ENCODE data around the gene IPO11.
"Not testable (repeated sequence)": the region's sequence is repeated elsewhere in the genome, so short reads cannot be mapped to it uniquely, and the experiment has no call there.

IPO11 gene

DNA sequence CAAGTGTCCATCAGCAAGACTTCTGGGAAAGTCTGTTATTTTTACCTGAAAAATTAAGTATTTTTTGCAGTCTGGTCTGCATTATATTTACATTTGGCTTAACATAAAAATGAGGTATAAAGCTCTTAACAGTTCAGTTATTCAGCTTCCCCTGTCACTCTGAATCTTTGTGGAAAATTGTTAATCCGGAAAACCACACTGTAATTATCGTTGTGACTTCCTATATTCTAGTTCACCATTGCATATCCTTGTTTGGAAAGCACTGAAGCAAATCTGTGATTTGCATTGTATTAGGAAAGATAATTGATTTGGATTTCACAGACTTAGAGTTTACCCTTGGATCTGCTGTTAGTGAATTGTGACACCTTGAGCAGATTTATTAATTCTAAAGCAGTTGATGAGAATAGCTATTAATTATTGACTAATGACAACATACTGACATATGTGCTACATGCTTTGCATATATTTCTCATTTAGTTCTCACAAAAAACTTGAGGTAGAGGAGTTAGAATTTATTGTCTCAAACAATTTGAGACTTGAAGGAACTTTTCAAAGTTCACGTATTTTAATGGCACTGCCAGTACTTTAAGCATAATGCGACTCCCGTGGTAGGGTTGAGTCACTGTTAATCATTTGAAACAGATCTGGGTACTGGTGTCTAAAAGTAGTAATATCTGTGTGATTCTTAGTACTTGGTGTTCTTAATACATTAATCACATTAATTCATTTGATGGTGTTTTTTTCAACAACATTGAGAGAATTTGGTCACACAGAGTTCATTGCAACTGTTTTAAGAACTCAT is 94.3 kb downstream of the IPO11 start:
- Histone ChIP-seq H3K27ac (ENCODE audit: low read depth, low read length) (no peak overlapping the region), H3K9ac (ENCODE audit: low read length in 5 of 5) (no peak overlapping the region), H3K36me3 (ENCODE audit: control insufficient read depth in 5 of 5, insufficient read depth in 5 of 5, low read length in 5 of 5) (peaks cover 0 to 32% (median 2%) of the 10 kb centered on the region in 5 donors), H3K4me3 (ENCODE audit: low read depth in 1 of 5, low read length in 5 of 5) (no peak overlapping the region), H3K4me1 (ENCODE audit: control insufficient read depth in 5 of 5, insufficient read depth in 5 of 5, low read length in 5 of 5) (peaks cover 0 to 5% (median 0%) of the 10 kb centered on the region in 5 donors), H3K9me3 (ENCODE audit: control insufficient read depth in 5 of 5, low read length in 5 of 5) (no peaks in the 10 kb centered on the region), H3K27me3 (ENCODE audit: control insufficient read depth in 5 of 5, insufficient read depth in 4 of 5, low read length in 5 of 5) (no peaks in the 10 kb centered on the region)

- not testable (repeated sequence) for H3K27ac ChIP-seq (ENCODE audit: low read depth, low read length); H3K4me3 ChIP-seq (ENCODE audit: low read depth in 1 of 5, low read length in 5 of 5)
- peaks cover 0 to 29% (median 0%) of the 10 kb centered on the region in 5 donors for H3K36me3 ChIP-seq (ENCODE audit: control insufficient read depth in 5 of 5, insufficient read depth in 5 of 5, low read length in 5 of 5)
Measured at GRCh38 chr5:62508760-62509159, 96.2 kb downstream of the IPO11 start.

DNA sequence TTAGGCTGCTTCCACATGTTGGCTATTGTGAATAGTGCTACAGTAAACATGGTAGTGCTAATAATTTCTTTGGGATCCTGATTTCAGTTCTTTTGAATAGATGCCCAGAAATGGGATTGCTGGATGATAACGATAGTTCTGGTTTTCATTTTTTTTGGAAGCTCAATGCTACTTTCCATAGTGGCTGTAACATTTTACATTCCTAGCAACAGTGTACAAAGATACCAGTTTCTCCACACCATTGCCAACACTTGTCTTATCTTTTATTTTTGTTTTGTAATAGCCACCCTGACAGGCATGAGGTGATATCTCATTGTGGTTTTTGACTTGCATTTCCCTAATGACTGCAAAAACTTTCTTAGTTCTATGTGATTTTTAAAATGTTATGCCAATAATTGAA is 97.2 kb downstream of the IPO11 start:
- H3K4me3 ChIP-seq (ENCODE audit: low read depth in 1 of 5, low read length in 5 of 5), result no peak overlapping the region

More at GRCh38 chr5:62508760-62509159, 96.2 kb downstream of the IPO11 start:
- not testable (repeated sequence) for H3K4me1 ChIP-seq (ENCODE audit: control insufficient read depth in 5 of 5, insufficient read depth in 5 of 5, low read length in 5 of 5); H3K9me3 ChIP-seq (ENCODE audit: control insufficient read depth in 5 of 5, low read length in 5 of 5); H3K9ac ChIP-seq (ENCODE audit: low read length in 5 of 5); H3K27me3 ChIP-seq (ENCODE audit: control insufficient read depth in 5 of 5, insufficient read depth in 4 of 5, low read length in 5 of 5)

DNA sequence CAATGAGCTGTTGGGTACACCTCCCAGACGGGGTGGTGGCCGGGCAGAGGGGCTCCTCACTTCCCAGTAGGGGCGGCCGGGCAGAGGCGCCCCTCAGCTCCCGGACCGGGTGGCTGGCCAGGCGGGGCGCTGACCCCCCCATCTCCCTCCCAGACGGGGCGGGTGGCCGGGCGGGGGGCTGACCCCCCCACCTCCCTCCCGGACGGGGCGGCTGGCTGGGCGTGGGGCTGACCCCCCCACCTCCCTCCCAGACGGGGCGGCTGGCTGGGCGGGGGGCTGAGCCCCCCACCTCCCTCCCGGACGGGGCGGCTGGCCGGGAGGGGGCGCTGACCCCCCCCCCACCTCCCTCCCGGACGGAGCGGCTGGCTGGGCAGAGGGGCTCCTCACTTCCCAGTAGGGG is 100.5 kb downstream of the IPO11 start:
- H3K27ac ChIP-seq (ENCODE audit: low read depth, low read length); H3K4me1 ChIP-seq (ENCODE audit: control insufficient read depth in 5 of 5, insufficient read depth in 5 of 5, low read length in 5 of 5); H3K9me3 ChIP-seq (ENCODE audit: control insufficient read depth in 5 of 5, low read length in 5 of 5); H3K9ac ChIP-seq (ENCODE audit: low read length in 5 of 5); H3K36me3 ChIP-seq (ENCODE audit: control insufficient read depth in 5 of 5, insufficient read depth in 5 of 5, low read length in 5 of 5); H3K4me3 ChIP-seq (ENCODE audit: low read depth in 1 of 5, low read length in 5 of 5); H3K27me3 ChIP-seq (ENCODE audit: control insufficient read depth in 5 of 5, insufficient read depth in 4 of 5, low read length in 5 of 5): not testable (repeated sequence)

More for the DNA sequence above, 97.2 kb downstream of the IPO11 start:
- no peaks in the 10 kb centered on the region for H3K27me3 ChIP-seq (ENCODE audit: control insufficient read depth in 5 of 5, insufficient read depth in 4 of 5, low read length in 5 of 5)
- H3K27ac ChIP-seq (ENCODE audit: low read depth, low read length), result no peak overlapping the region
- no peak overlapping the region for H3K9ac ChIP-seq (ENCODE audit: low read length in 5 of 5)
- H3K9me3 ChIP-seq (ENCODE audit: control insufficient read depth in 5 of 5, low read length in 5 of 5), result no peaks in the 10 kb centered on the region
- H3K36me3 ChIP-seq (ENCODE audit: control insufficient read depth in 5 of 5, insufficient read depth in 5 of 5, low read length in 5 of 5), result peaks cover 0 to 28% (median 0%) of the 10 kb centered on the region in 5 donors
- no peaks in the 10 kb centered on the region for H3K4me1 ChIP-seq (ENCODE audit: control insufficient read depth in 5 of 5, insufficient read depth in 5 of 5, low read length in 5 of 5)

DNA sequence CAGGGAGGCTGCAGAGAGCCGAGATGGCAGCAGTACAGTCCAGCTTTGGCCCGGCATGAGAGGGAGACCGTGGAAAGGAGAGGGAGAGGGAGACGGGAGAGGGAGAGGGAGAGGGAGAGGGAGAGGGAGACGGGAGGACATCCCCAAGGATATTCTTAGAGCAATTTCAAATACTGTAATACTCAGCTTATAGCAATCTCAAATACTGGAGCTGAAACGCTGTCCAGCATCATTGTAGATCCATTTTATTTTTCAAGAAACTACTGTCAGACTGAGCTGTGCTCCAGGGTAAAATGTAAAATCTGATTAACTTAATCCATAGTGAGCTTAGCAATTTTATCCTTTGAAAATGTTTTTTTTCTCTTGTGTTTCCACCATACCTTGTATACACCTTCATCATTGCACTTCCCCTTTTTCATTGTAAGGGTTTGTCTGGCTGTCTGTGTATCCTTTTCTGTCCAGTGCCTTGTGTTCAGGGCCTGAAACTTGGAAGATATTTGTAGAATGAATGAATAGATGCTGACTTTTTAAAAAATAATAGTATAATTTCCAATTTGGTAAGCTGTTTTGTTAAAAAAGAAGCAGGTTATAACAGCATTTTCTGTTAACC is 102.1 kb downstream of the IPO11 start:
- no peaks in the 10 kb centered on the region for H3K4me1 ChIP-seq (ENCODE audit: control insufficient read depth in 5 of 5, insufficient read depth in 5 of 5, low read length in 5 of 5)
- no peak overlapping the region for H3K4me3 ChIP-seq (ENCODE audit: low read depth in 1 of 5, low read length in 5 of 5)
- peaks cover 2 to 8% (median 7%) of the 10 kb centered on the region in 5 donors for H3K36me3 ChIP-seq (ENCODE audit: control insufficient read depth in 5 of 5, insufficient read depth in 5 of 5, low read length in 5 of 5)
- H3K9me3 ChIP-seq (ENCODE audit: control insufficient read depth in 5 of 5, low read length in 5 of 5), result no peaks in the 10 kb centered on the region
- H3K27ac ChIP-seq (ENCODE audit: low read depth, low read length), result no peak overlapping the region
- H3K27me3 ChIP-seq (ENCODE audit: control insufficient read depth in 5 of 5, insufficient read depth in 4 of 5, low read length in 5 of 5), result no peaks in the 10 kb centered on the region
- no peak overlapping the region for H3K9ac ChIP-seq (ENCODE audit: low read length in 5 of 5)

GRCh38 chr5:62520812-62521211 is 108.2 kb downstream of the IPO11 start:
- H3K9ac ChIP-seq (ENCODE audit: low read length in 5 of 5); H3K4me3 ChIP-seq (ENCODE audit: low read depth in 1 of 5, low read length in 5 of 5); H3K27me3 ChIP-seq (ENCODE audit: control insufficient read depth in 5 of 5, insufficient read depth in 4 of 5, low read length in 5 of 5); H3K4me1 ChIP-seq (ENCODE audit: control insufficient read depth in 5 of 5, insufficient read depth in 5 of 5, low read length in 5 of 5); H3K36me3 ChIP-seq (ENCODE audit: control insufficient read depth in 5 of 5, insufficient read depth in 5 of 5, low read length in 5 of 5); H3K27ac ChIP-seq (ENCODE audit: low read depth, low read length); H3K9me3 ChIP-seq (ENCODE audit: control insufficient read depth in 5 of 5, low read length in 5 of 5): not testable (repeated sequence)

DNA sequence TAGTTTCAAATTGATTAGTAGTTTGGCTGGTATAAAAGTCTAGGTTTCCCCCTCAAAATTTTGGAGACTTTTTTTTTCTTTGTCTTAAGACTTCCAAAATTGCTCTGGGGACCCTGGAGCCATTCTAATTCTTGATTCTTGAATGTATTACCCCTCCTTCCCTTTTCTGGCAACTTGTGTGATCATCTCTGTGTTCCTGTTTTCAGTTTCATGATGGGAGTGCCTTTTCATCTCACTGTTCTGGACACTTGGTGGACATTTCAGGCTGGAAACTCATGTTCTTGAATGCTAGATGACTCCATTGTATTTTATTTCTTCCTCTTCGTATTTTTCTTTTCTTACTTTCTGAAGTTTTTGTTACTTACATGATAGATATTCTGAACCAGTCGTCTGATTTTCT is 108.8 kb downstream of the IPO11 start:
- no peaks in the 10 kb centered on the region for H3K9me3 ChIP-seq (ENCODE audit: control insufficient read depth in 5 of 5, low read length in 5 of 5)
- H3K4me1 ChIP-seq (ENCODE audit: control insufficient read depth in 5 of 5, insufficient read depth in 5 of 5, low read length in 5 of 5), result peaks cover 0 to under 1% (median 0%) of the 10 kb centered on the region in 5 donors
- H3K9ac ChIP-seq (ENCODE audit: low read length in 5 of 5), result no peak overlapping the region
- H3K4me3 ChIP-seq (ENCODE audit: low read depth in 1 of 5, low read length in 5 of 5), result no peak overlapping the region
- peaks cover 0 to 7% (median 2%) of the 10 kb centered on the region in 5 donors for H3K36me3 ChIP-seq (ENCODE audit: control insufficient read depth in 5 of 5, insufficient read depth in 5 of 5, low read length in 5 of 5)
- no peak overlapping the region for H3K27ac ChIP-seq (ENCODE audit: low read depth, low read length)
- no peaks in the 10 kb centered on the region for H3K27me3 ChIP-seq (ENCODE audit: control insufficient read depth in 5 of 5, insufficient read depth in 4 of 5, low read length in 5 of 5)

DNA sequence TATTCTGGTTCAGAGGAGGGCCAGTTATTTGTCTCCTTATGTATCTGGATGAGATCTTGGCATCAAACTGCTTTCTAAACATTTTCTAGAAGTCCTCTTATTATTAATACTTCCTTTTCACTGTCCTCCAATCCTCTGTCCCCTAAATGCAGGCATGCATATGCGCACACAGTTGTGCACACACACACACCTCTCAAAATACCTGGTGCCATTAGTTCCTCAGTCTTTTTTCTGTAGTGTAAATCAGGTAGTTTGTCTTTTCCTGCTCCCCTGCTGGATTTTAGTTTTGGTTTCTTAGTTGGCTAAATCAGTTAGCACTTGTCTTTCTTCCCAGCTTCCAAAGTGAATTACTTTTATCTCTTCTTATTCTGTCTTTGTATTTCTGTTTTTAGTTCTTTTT is 110.2 kb downstream of the IPO11 start:
- Histone ChIP-seq H3K27ac (ENCODE audit: low read depth, low read length) (no peak overlapping the region), H3K36me3 (ENCODE audit: control insufficient read depth in 5 of 5, insufficient read depth in 5 of 5, low read length in 5 of 5) (peaks cover 0 to 7% (median 2%) of the 10 kb centered on the region in 5 donors), H3K4me3 (ENCODE audit: low read depth in 1 of 5, low read length in 5 of 5) (no peak overlapping the region), H3K27me3 (ENCODE audit: control insufficient read depth in 5 of 5, insufficient read depth in 4 of 5, low read length in 5 of 5) (no peaks in the 10 kb centered on the region), H3K9ac (ENCODE audit: low read length in 5 of 5) (no peak overlapping the region), H3K4me1 (ENCODE audit: control insufficient read depth in 5 of 5, insufficient read depth in 5 of 5, low read length in 5 of 5) (peaks cover 0 to 4% (median 0%) of the 10 kb centered on the region in 5 donors), H3K9me3 (ENCODE audit: control insufficient read depth in 5 of 5, low read length in 5 of 5) (no peaks in the 10 kb centered on the region)

GRCh38 chr5:62533597-62533996 is 121.0 kb downstream of the IPO11 start:
- H3K27me3 ChIP-seq (ENCODE audit: control insufficient read depth in 5 of 5, insufficient read depth in 4 of 5, low read length in 5 of 5), result no peaks in the 10 kb centered on the region
- no peak overlapping the region for H3K27ac ChIP-seq (ENCODE audit: low read depth, low read length)
- H3K36me3 ChIP-seq (ENCODE audit: control insufficient read depth in 5 of 5, insufficient read depth in 5 of 5, low read length in 5 of 5), result peaks cover 8 to 21% (median 17%) of the 10 kb centered on the region in 5 donors
- no peaks in the 10 kb centered on the region for H3K4me1 ChIP-seq (ENCODE audit: control insufficient read depth in 5 of 5, insufficient read depth in 5 of 5, low read length in 5 of 5)
- no peak overlapping the region for H3K9ac ChIP-seq (ENCODE audit: low read length in 5 of 5)
- no peak overlapping the region for H3K4me3 ChIP-seq (ENCODE audit: low read depth in 1 of 5, low read length in 5 of 5)
- H3K9me3 ChIP-seq (ENCODE audit: control insufficient read depth in 5 of 5, low read length in 5 of 5), result no peaks in the 10 kb centered on the region

GRCh38 chr5:62534461-62535236 is 122.1 kb downstream of the IPO11 start:
- Histone ChIP-seq H3K9me3 (ENCODE audit: control insufficient read depth in 5 of 5, low read length in 5 of 5) (no peaks in the 10 kb centered on the region), H3K4me3 (ENCODE audit: low read depth in 1 of 5, low read length in 5 of 5) (no peak overlapping the region), H3K36me3 (ENCODE audit: control insufficient read depth in 5 of 5, insufficient read depth in 5 of 5, low read length in 5 of 5) (peaks cover 8 to 23% (median 18%) of the 10 kb centered on the region in 5 donors), H3K4me1 (ENCODE audit: control insufficient read depth in 5 of 5, insufficient read depth in 5 of 5, low read length in 5 of 5) (no peaks in the 10 kb centered on the region), H3K9ac (ENCODE audit: low read length in 5 of 5) (no peak overlapping the region), H3K27ac (ENCODE audit: low read depth, low read length) (no peak overlapping the region), H3K27me3 (ENCODE audit: control insufficient read depth in 5 of 5, insufficient read depth in 4 of 5, low read length in 5 of 5) (no peaks in the 10 kb centered on the region)

Data from subcutaneous abdominal adipose tissue (tissue), 5 donors.